GM18526 (cell line): ENCODE measurements around the gene DOCK4.

Source experiments
- POLR2A ChIP-seq: IDR thresholded peaks from 3 replicates; pipeline ENCODE4 v1.6.1; 2011; ENCODE audit not compliant: insufficient read length; ENCODE audit errors: extremely low read depth

DOCK4 gene

DNA sequence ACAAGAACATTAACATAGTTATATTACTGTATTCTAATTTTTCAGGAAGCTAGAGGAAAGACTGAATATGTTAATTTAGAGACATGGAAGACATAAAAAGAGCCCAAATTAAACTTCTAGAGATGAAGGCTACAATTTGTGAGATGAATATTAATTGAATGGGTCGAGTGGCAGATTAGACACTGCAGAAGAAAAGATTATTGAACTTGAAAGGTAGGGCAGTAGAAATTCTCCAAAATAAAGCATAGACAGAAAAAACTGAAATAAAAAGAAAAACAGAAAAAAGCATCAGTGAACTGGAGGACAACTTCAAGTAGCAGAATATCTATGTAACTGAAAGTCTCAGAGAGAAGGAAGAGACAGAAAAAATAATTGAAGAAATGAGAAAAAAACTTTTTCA lies 369.6 kb downstream of the DOCK4 start:
- TF ChIP-seq POLR2A = no peak

DNA sequence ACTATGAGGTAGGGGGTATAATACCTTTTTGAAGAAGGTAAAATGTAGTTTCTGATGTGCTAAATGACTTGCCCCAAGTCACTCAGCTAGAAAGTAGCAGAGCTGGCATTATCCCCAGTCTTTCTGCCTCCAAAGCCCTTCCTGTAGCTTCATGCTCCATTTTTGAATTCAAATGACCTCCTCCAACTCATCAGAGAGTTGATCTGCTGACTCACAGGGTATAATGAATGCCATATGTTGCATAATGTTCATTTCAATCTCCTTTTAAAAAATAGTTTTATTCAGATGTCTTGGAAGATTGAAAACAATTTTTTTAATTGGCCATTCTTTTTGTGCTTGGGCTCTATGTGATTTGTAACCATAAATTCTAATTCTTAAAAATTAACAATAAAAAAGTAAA lies 371.1 kb downstream of the DOCK4 start:
- TF ChIP-seq POLR2A = no peak

DNA sequence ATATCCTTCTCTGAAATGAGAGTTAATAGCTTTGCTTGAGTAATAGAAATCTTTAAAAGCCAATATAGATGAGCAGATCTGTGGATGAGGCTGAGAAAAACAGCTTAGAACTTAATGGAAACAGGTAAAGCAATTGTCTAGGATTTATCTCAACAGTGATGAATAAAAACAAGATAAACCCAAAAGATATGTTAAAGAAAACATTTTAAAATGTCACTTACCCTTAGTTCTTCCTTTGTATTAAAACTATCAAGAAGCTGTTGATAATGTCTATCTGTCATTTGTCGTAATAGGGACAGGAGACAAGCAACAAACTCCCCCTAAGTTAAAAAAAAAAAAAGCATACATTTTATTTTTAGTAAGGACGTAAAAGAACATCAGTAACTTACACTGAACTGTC lies 371.8 kb downstream of the DOCK4 start:
- no peak for TF ChIP-seq POLR2A

DNA sequence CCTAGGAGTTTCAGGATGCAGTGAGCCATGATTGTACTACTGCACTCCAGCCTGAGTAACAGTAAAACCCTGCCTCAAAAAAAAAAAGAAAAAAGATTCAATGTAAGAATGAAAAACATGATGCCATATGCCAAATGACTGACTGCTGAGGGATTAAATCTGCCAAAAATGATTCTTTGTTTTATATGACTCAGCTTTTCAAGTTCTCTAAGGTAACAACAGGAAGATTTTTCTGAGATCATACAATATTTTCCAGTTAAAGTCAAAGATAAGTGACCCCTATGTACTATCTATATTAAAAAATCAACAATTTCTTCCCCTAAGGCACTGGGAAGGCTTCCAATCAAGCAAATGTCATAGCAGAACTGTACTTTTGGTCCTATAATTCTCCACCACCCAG lies 372.7 kb downstream of the DOCK4 start:
- no peak for TF ChIP-seq POLR2A

DNA sequence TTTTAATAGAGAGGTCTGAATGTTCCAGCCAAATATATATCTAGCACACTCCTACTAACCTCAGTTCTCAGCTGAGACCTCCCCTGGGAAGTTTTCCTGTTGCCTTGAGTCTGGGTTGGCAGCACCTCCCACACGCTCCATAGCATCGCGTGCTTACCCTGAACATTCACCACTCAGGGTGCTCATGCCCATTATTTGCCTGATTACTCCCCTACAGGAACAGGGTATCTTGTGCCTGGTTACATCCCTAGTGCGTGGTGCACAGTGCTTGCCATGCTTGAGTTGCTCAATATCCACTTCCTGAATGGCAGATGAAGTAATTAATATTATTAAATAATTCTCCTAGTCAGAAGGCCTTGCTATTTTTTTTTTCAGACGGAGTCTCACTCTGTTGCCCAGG lies 374.0 kb downstream of the DOCK4 start:
- no peak for TF ChIP-seq POLR2A

DNA sequence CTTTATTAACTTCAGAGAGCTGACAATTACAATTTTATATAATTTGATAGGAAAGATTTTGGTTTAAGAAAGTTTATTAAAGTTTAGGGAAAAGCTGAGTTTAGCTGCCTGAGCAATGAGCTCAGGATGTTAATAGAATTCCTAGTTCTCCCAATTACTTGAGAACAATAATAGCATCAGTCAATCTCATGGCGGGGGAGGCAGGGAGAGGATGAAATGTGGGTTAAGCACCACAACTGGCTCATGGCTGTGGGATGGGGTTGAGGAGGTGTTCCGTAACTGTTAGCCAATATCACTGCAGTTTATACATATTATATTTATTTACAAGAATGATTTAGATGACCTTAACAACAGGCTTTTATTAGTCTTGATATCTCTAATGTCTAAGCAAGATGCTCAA lies 377.0 kb downstream of the DOCK4 start:
- no peak for TF ChIP-seq POLR2A

DNA sequence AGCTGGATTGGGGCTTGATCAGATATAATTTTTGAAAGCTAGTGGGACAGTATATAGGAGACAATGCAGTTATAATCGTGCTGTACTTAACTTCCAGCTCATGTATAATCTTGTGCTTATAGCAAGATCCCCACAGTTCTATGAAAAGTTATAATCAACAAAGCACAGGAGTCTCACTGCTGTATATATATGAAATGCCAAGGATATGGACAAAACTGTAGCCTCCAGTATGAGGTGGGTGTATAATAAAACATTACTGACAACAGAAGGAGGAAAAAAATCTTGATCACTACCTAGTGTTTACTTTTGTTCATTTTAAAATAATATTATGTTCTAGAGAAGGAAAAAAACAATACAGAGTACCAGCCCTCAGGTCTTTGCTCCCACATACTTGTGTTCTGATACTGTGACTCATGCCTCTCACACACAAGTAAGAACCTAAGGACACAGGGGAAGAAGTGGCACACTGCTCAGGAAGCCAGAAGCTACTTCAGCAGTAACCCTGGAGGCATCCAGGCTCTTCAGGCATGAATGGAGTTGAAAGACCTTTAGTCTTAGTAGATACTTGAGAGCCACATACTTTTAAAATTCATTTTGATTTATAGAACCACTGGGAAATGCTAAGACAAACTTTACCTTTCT lies 378.2 kb downstream of the DOCK4 start:
- TF ChIP-seq POLR2A = no peak

DNA sequence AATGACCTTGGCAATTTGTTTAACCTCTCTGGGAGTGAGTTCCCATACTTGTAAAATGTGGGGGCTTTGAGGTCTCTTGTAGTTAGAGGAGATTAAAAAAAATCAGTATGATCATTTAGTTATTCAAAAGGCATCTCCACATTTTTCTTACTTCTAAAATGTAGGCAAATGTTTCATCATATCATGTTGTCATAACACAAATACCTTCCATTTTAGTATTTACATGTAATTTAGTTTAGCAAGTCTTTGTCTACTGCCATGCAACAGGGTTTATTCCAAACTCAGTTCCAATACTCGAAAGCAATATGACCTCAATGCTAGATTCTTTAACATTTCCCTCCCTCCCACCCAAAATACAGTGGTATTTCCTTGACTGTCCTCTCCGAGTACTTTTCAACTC lies 381.2 kb downstream of the DOCK4 start:
- no peak for TF ChIP-seq POLR2A

DNA sequence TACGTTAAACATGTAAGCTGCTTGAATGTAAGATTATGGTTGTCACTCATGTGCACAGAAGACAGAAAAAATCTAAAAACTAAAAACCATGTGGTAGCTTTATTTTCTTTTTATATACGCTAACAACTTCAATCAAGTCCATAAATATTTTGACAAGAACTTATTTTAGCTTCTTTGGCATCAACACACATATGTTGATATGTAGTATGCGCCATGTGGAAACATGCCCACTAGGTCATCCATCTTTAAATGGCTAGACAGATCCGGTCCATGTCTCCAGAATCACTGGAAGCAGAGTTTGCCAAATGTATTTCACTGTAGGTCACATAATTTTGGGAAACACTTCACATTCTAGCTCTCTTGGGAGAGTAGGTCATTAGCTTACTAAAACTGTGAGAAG lies 382.4 kb downstream of the DOCK4 start:
- no peak for TF ChIP-seq POLR2A

DNA sequence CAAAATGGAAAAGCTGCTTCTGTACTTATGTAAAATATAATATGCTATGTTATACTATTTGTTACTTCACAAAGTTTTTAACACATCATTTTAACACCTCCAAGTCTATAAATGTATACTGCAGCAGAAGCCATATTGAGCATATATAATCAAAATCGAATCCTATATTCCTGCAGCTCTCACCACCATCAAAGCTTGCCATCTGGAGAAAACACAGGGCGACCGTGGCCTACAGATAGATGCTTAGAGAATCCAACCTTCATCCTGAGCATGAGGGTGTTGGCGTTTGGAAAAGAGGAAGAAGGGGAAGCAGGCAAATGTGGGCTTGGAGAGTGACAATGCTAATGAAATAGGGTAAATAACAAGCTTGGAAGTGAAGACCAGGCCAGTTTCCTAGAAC lies 385.2 kb downstream of the DOCK4 start:
- TF ChIP-seq POLR2A = no peak

DNA sequence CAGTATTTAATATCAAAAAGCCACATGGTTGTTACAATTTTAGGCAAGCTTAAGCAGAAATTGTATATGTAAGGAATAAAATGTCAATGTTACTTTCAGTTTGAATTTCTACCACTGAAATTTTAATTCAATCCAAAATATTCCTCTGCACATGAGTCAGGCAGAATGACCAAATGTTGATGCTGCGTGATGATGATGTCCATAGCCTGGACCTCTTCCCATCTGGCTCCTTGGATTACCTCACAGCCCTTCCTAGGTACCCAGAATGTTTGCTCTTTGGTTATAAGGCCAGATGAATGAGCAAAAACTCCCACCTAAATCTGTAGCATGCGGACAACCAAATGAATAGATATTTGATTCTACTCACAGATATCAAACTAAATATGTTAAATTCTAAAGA lies 385.6 kb downstream of the DOCK4 start:
- no peak for TF ChIP-seq POLR2A

DNA sequence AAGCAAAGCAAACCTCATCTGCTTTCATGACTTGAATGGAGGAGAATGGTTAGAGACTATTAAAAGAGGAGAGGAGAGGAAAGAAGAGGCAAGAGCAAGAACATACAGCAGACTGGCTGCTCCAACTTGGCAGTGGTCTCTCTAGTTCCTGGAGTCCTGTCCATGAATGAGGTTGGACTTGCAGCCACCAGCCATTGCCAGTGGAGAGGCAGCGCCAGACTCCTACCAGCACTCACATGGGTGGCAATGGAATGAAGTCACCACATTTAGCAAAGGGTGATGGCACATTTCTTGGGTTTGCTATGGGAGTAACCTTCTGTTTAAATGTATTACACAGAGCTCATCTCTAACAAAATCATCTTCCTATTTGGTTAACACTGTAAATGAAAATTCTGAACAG lies 386.1 kb downstream of the DOCK4 start:
- TF ChIP-seq POLR2A = no peak

DNA sequence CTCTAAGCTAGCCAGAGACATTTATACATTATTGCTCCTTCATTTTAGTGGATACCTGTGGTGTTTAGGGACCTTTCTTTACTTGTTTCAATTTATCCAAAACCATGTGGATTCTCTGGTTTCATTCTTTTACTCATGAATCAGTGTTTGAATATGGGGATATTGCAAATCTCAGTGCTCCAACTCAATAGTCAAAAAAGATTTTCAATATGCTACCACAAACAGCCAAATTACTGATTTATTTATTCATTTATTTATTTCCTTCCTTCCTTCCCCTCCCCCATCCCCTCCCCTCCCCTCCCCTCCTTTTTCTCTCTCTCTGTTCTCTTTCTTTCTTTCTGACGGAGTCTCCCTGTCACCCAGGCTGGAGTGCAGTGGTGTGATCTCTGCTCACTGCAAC lies 390.8 kb downstream of the DOCK4 start:
- TF ChIP-seq POLR2A = no peak

DNA sequence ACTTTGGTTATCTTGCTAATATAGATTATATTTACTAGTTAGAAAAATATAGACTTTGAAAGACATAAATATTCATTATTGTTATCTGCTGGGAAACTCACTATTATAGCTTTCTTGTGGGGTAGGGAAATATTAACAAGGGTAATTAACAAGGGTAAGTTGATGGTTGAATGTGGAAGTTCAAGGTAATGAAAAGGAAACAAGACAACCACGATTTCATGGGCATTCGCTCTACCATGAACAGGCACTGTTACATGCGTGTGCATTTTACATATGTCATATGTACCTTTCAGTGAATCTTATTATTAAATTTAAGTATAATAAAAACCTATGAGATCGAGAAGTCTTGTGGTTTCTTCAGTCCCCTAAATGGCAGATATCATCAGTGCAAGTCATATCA lies 392.9 kb downstream of the DOCK4 start:
- no peak for TF ChIP-seq POLR2A

DNA sequence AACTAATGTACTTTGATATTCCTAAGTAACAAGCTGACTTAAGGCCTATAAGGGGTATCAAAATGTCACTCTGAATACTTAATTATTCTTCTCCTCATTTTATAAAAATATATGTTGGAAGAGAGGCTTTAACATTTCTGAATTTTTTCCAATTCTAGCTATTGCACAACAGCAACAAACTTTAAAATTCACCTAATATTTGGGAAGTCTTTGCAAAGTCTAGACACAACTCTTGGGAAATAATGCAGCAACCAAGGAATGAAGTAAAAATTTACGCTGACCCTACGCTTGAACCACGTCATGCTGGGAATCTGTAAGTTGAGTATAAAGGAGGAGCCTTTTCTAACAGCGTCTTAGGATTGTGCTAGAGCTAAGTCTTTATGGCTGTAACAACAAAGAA lies 400.0 kb downstream of the DOCK4 start:
- no peak for TF ChIP-seq POLR2A

DNA sequence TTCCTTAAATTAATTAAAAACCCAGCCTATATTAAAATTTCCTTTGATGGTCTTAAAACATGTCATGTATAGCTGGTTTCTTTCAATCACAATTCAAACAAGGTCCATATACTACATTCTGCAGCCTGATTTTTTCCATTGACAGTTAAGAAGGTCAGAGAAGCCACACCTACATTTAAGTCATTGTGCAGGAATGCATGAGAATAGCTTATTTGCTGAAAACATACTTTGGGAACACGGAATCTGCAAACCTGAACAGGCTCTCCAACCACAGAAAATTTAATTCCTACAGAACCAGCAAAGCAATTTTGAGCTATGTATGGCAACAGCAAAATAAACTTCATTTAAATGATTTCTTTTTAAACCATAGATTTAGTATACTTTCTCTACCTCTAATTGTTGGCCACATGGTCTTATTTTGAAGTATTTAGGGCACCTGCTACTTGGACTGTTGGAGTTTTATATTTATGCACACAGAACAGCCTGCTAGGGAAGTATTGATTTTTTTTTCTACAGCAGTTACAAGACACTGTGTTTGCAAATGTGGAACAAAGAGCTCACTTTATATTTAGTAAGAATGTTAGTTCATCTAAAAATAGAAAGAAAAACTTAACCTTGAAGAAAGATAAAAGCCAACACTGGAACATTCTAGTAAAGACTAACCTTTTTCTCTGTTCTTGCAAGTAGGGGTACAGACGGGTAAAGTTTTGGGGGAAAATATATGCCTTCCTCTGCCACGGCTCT lies 403.0 kb downstream of the DOCK4 start:
- TF ChIP-seq POLR2A = no peak

DNA sequence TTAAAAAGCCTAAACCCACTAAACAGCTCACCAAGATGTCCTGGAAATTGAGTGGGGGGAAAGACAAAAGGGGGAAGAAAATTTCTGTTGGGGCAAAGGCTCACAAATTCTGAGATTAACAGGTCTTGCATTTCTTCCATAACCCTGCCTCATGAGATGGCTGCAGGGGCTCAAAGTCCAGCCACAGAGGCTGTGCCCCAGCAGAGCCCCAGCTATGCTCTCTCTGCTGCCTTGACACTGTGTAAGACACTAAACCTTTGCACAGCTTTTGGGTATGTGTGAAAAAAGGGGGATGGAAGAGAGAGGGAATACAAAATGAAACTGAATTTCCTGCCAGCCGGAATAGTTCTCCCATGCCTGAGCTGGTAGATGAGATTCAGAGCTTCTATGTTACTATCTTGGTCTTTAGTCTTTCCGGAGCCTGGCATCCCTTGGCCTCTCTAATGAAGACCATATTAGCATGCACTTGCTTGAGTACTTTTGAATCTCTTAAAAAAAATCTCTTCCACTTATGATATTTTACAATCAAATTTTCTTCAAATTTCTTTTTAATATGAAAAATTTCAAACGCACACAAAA lies 403.9 kb downstream of the DOCK4 start:
- no peak for TF ChIP-seq POLR2A
